NCI-H2107 (cell line): ENCODE measurements around the gene USP10.

Source experiments
- DNase-seq: peaks from one replicate; lab custom pipeline; 2025; lab: John Stamatoyannopoulos, UW

USP10 gene

GRCh38 chr16:84804326-84804725 lies 104.5 kb downstream of the USP10 start:
- no peak for DNase-seq

DNA sequence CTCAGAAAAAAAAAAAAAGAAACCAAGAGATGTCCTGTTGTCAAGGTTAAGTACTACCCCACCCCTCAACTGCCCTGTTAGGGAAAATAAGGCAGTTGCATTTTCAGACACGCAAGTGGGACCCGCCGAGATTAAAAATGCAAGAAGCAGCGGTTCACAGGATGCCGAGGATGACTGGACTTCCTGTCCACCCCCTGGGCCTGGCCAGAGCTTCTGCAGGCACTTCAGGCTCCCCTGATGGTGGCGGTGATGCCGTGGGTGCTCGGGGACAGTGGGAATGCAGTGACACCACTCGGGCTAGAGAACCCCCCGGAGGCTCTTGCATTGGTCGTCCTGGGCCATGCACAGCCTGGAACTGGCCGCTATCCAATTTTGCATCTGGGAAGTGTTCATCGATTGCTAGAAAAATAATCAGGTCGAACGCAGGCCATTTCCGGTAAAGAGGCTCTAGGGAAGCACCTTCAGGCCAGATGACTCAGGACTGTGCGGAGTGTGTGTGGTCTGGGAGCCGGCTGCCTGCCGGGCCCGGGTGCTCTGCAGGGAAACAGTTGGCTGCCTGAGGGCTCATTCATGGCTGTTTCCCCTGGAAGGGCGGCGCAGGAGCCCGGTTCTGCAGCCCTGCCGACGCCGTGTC lies 106.6 kb downstream of the USP10 start:
- no peak for DNase-seq

GRCh38 chr16:84806890-84807258 lies 107.1 kb downstream of the USP10 start:
- no peak for DNase-seq

DNA sequence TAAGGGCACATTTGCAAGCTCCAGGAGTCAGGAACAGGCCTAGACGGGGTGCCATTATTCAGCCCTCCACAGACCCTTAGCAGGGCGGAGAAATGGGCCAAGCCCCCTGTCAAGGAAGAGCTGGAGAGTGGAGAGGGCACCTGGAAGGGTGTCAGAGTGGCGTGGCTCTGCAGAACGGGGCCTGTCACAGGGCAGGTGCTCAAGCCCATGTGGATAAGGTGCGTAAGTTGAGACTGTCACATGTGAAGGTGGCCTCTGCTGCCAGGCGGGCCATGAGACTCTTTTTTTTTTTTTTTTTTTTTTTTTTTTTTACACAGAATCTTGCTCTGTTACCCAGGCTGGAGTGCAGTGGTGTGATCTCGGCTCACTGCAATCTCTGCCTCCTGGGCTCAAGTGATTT lies 108.0 kb downstream of the USP10 start:
- no peak for DNase-seq

- DNase-seq: no peak
Measured at GRCh38 chr16:84808826-84809225, 109.0 kb downstream of the USP10 start.

GRCh38 chr16:84810518-84811273 lies 110.9 kb downstream of the USP10 start:
- DNase-seq: no peak

DNA sequence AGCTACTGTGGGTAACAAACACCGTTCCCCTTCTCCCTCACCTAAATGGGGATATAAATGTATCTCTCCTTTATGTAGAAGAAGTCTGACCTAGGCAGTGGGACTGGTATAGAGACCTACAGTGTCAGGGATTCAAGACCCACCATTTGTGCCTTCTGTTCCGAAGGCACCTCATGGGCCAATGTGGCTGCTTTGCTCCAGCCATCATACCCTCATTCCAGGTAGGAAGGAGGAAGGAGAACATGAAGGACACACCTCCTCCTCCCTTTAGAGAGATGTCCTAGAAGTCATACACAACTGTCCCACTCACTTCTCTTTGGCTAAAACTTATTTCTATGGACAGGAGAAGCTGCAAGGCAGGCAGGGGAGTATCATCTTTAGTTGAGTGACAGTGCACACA lies 111.7 kb downstream of the USP10 start:
- no peak for DNase-seq

- DNase-seq: no peak
Measured at GRCh38 chr16:84813141-84813934, 113.5 kb downstream of the USP10 start.

- DNase-seq: no peak
Measured at GRCh38 chr16:84815462-84815861, 115.7 kb downstream of the USP10 start.

GRCh38 chr16:84816023-84816422 lies 116.2 kb downstream of the USP10 start:
- no peak for DNase-seq

GRCh38 chr16:84816485-84816884 lies 116.7 kb downstream of the USP10 start:
- no peak for DNase-seq

- no peak for DNase-seq
Measured at GRCh38 chr16:84817206-84817605, 117.4 kb downstream of the USP10 start.

- no peak for DNase-seq
Measured at GRCh38 chr16:84817613-84818012, 117.8 kb downstream of the USP10 start.

- DNase-seq: no peak
Measured at GRCh38 chr16:84818133-84818532, 118.3 kb downstream of the USP10 start.

DNA sequence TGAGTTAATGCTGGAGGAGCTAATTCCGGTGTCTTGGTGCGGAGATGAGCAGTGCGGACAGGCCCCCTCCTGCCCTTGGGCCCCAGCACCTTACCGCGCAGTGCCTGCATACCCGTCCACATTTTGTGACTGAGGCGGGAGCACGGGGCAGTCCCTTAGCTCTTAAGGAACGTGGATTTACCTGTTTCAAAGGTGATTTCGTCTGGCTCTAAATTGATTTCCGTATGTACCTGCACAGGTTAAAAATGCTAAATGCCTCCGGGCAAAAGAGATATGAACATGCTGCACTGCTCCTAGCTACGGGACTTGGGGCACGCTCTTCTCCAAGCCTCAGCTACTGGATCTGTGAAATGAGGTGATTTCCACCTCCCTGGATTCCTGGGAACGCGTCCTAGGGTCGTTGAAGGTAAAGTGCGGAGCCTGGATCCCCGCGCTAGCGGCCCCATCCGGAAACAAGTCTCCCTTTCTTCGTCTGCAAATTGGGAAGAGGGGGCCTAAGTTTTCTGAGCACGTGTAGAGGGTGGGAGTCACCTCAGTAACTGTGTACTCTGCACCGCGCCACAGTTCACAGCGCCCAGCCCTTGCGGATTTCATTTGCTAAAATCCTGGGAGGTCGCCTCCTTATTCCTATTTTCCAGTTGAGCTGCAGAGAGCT lies 119.3 kb downstream of the USP10 start:
- DNase-seq: no peak

- DNase-seq: peak; percentile 73
Measured at GRCh38 chr16:84819644-84820304, 120.0 kb downstream of the USP10 start, which contains the start of gene CRISPLD2. Gene CRISPLD2 (plus strand): TSS chr16:84819985. CDS start chr16:84838496, 18,511 bp downstream.

DNA sequence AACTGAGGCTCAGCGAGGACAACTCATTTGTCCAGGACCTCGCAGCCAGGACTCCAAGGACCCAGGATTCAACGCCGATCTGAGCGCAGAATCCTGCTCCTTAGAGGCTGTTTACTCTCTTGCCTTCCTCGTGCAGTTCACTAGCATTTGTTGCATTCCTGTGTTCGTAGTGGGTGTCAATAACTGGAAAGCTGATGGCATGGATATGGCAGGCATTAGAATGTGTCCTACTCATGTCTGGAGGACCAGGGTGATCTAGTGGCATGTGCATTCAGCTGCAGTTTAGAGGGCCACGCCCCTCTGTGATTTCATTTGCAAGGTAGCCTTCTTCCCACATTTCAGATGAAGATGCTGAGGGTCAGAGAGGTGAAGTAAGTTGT lies 120.5 kb downstream of the USP10 start:
- no peak for DNase-seq

- DNase-seq: no peak
Measured at GRCh38 chr16:84820771-84821170, 121.0 kb downstream of the USP10 start.

DNA sequence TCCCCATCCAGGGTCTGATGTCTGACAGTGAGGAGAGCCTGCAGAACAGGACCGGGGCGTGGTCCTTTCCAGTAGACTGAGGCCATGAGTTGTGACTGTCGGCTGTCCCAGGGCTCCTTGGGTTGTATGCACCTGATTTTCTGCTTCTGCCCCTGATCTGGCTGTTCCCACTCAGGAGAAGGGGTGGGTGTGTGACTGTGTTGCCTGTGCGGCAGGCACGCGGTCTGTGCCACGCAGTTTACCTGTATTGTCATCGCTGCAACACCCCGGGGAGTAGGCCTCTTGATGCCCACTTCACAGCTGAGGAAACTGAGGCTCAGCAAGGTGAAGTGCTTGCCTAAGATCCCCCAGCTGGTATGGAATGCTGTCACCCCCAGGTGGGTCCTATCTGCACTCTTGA lies 121.4 kb downstream of the USP10 start:
- no peak for DNase-seq

DNA sequence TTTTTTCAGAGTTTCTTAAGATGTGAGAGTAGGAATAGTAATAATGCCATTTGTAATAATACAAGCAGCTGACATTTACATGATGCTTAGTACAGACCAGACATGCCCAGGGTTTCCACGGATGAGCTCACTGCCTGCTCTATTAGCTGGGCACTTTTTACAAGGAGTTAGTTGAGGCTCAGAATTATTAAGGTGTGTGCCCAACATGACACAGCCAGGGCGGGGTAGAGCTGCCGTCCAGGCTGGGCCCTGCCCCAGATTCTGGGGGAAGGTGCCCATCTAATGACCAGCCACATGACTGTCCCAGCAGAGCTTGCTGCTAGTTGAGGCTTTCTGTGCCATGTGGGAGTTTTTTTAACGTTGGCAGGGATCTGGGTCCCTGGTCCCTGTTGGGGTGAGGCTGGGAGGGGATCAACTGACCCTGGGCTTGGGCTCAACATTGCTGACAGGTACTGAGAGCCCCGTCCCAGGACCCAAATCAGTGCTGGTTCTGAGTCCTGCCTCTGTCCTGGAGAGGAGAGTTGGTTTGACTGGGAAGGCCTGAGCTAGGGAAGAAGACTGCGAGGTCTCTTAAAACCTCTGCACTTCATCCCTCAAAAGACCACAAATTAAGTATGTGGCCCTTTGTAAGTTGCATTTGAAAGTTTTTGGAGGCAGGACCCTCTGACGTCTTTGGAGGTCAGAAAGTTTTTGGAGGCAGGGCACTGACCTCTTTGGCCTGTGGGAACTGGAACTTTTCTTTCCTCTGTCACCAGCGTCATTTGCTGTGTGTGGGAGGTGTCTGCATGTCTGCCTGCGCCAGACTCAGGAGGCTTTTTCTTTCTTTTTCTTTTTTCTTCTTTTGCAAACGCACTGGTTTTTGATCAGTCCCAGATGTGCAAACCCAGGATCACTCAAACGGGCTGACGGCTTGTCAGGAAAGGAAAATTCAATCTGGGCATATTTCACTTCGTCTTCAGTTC lies 122.2 kb downstream of the USP10 start:
- DNase-seq: no peak

GRCh38 chr16:84822990-84823389 lies 123.2 kb downstream of the USP10 start:
- DNase-seq: no peak
